ENCODE results near the gene MMP24. TPM values are rescaled to one million over a fixed set of nuclear protein-coding genes. Genes with fewer than 3 reads are reported as not detected.
"Not testable (repeated sequence)": the region's sequence is repeated elsewhere in the genome, so short reads cannot be mapped to it uniquely, and the experiment has no call there.

The MMP24 gene
- total RNA-seq, 1 donor from 2014 or later: 0.12 TPM

- intact Hi-C loops (cut with micrococcal nuclease): loop anchor here (1.0 to 10.0 kb wide), 7 partner anchors 20 to 310 kb away; partner anchors contain the start of genes CEP250, EIF6, SPAG4 and UQCC1
Observed at GRCh38 chr20:35304956-35305355, 78.5 kb downstream of the MMP24 start.

- intact Hi-C loops (cut with micrococcal nuclease): loop anchor here (2.0 to 10.0 kb wide), 4 partner anchors 15 to 309 kb away; partner anchors contain the start of genes CEP250, EIF6 and SPAG4
Observed at GRCh38 chr20:35305682-35306556, 79.4 kb downstream of the MMP24 start.

GRCh38 chr20:35306931-35307517 is 80.5 kb downstream of the MMP24 start:
- intact Hi-C loops (cut with micrococcal nuclease): loop anchor here (2.0 to 10.0 kb wide), 2 partner anchors 14 to 308 kb away; partner anchors contain the start of gene SPAG4

GRCh38 chr20:35307666-35308653 is 81.5 kb downstream of the MMP24 start:
- intact Hi-C loops (cut with micrococcal nuclease): loop anchor here (2.0 to 10.0 kb wide), 2 partner anchors 13 to 307 kb away; partner anchors contain the start of gene SPAG4

GRCh38 chr20:35311409-35311808 is 84.9 kb downstream of the MMP24 start:
- intact Hi-C loops (cut with micrococcal nuclease): no loop called here

- intact Hi-C loops (cut with micrococcal nuclease): no loop called here
Observed at GRCh38 chr20:35311822-35312221, 85.3 kb downstream of the MMP24 start.

GRCh38 chr20:35312318-35312717 is 85.8 kb downstream of the MMP24 start:
- intact Hi-C loops (cut with micrococcal nuclease): no loop called here

- intact Hi-C loops (cut with micrococcal nuclease): no loop called here
Observed at GRCh38 chr20:35314816-35315631, 88.5 kb downstream of the MMP24 start.

- intact Hi-C loops (cut with micrococcal nuclease): not testable (repeated sequence)
Observed at GRCh38 chr20:35315632-35316020, 89.1 kb downstream of the MMP24 start.

GRCh38 chr20:35316086-35316485 is 89.6 kb downstream of the MMP24 start:
- intact Hi-C loops (cut with micrococcal nuclease): no loop called here

GRCh38 chr20:35317416-35318210 is 91.1 kb downstream of the MMP24 start:
- intact Hi-C loops (cut with micrococcal nuclease): no loop called here

- intact Hi-C loops (cut with micrococcal nuclease): no loop called here
Observed at GRCh38 chr20:35318502-35319157, 92.1 kb downstream of the MMP24 start.

- intact Hi-C loops (cut with micrococcal nuclease): no loop called here
Observed at GRCh38 chr20:35319192-35319870, 92.8 kb downstream of the MMP24 start.

- intact Hi-C loops (cut with micrococcal nuclease): loop anchor here (2.0 kb wide), 1 partner anchor 13 kb away; no protein-coding TSS in a partner anchor
Observed at GRCh38 chr20:35319871-35320197, 93.3 kb downstream of the MMP24 start.

- intact Hi-C loops (cut with micrococcal nuclease): loop anchor here (2.0 kb wide), 1 partner anchor 14 kb away; no protein-coding TSS in a partner anchor
Observed at GRCh38 chr20:35320396-35321126, 94.1 kb downstream of the MMP24 start.

- intact Hi-C loops (cut with micrococcal nuclease): no loop called here
Observed at GRCh38 chr20:35325401-35325800, 98.9 kb downstream of the MMP24 start.

GRCh38 chr20:35326021-35326739 is 99.7 kb downstream of the MMP24 start:
- intact Hi-C loops (cut with micrococcal nuclease): no loop called here
